ENCODE data around the gene SOCS4.
"Not testable (repeated sequence)": the region's sequence is repeated elsewhere in the genome, so short reads cannot be mapped to it uniquely, and the experiment has no call there.

SOCS4 gene

GRCh38 chr14:55073856-55074255 is 46.8 kb downstream of the SOCS4 start:
- Histone ChIP-seq H3K4me1 (peaks cover 29 to 35% (median 32%) of the 10 kb centered on the region in 10 experiments), H3K27me3 (no peaks in the 10 kb centered on the region), H3K27ac (no peak overlapping the region), H3K4me2 (no peak overlapping the region), H3K36me3 (peaks cover 0 to 18% (median 10%) of the 10 kb centered on the region in 11 experiments; a peak in 12 of 22 replicates), H3K4me3 (no peak overlapping the region), H3K9me3 (replicated peaks in 1 of 11) (no peaks in the 10 kb centered on the region), H3K9ac (no peak overlapping the region), H4K20me1 (peaks cover 0 to 25% (median 5%) of the 10 kb centered on the region in 11 experiments; a peak in 8 of 22 replicates)
- TF ChIP-seq Cebpa-rat (IDR thresholded peaks at IDR 0.05), result no peak

- Histone ChIP-seq H3K27ac (no peak overlapping the region), H3K4me3 (no peak overlapping the region), H4K20me1 (peaks cover 0 to 17% (median 5%) of the 10 kb centered on the region in 11 experiments; a peak in 4 of 22 replicates), H3K36me3 (peaks cover 0 to 10% (median 5%) of the 10 kb centered on the region in 11 experiments; a peak in 12 of 22 replicates), H3K4me2 (no peak overlapping the region), H3K27me3 (no peaks in the 10 kb centered on the region), H3K9ac (no peak overlapping the region), H3K9me3 (replicated peaks in 1 of 11) (no peaks in the 10 kb centered on the region), H3K4me1 (peaks cover 28 to 38% (median 30%) of the 10 kb centered on the region in 10 experiments)
- no peak for TF ChIP-seq Cebpa-rat (IDR thresholded peaks at IDR 0.05)
Measured at GRCh38 chr14:55074662-55075061, 47.6 kb downstream of the SOCS4 start.

DNA sequence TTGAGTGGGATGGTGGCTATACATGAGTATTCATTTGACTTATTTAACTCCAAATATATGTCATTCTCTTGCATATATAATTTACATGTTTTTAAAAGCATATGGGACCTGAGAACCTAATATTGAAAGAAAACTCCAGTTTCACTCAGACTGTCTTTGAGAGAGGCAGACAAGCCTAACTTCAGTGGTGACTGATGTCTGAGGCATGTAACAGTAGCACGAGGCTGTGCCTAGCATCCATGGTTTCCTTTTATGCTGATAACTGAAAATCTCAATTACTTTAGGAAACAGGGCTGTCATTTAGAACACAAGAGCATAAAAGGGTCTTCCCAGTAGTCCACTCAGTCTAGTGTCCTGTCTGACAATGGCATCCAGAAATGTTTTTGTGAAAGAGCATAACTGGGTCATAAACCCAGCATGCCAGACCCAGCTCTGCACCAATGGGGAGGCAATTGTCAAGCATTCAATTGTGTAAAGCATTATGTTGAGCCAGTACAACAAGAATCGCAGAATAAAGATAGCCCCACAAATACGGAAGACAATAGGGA is 48.7 kb downstream of the SOCS4 start:
- Histone ChIP-seq H3K4me3 (no peak overlapping the region), H3K4me2 (no peak overlapping the region), H3K4me1 (peaks cover 17 to 40% (median 20%) of the 10 kb centered on the region in 10 experiments), H3K9ac (no peak overlapping the region), H3K27ac (no peak overlapping the region), H3K9me3 (replicated peaks in 1 of 11) (no peaks in the 10 kb centered on the region), H3K36me3 (no peaks in the 10 kb centered on the region; a peak in 1 of 22 replicates), H3K27me3 (no peaks in the 10 kb centered on the region), H4K20me1 (peaks cover 0 to 10% (median 0%) of the 10 kb centered on the region in 11 experiments; a peak in 3 of 22 replicates)
- TF ChIP-seq Cebpa-rat (IDR thresholded peaks at IDR 0.05), result no peak

DNA sequence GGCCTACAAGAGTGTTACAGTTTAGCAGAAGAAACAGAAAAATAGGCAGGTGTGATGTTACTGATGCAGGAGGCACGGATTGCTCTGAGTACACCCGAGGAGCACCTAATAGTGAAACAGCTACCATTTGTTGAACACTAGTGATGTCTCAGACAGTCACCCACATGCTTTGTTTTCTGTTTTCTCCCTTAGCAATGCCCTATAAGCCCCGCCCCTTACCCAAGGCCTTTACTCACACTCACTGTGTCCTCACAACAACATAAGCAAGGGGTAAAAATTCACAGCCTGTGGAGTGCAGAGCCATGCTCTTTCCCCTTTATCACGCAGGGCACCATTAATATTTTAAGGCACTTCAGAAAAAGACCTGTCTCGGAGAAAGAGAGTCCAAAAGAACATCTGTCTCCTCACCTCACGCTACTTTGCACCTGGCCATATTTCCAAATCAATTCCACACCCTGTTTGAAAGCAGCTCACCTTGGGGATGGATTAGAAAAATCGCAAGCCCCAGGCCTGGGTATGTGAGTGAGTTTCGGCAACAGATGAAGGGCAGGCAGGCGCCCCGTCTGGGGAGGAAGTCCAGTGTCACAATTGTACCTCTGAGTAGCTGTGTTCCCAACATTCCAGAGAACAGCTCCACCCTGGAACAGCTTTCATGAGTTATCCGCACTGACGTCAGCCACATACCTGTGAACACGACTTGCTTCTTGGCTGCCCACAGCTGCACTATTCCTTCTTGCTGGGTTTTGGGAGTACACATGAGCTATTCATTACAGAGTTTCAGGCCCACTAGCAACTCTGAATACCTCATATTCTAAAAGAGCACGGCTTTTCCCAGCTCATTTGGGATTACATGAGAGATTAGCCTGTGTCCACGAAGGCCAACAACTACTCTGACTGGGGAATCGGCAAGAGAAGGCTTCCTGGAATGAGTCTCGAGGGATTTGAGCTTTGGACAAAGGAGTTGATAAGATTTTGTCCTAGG is 50.4 kb downstream of the SOCS4 start:
- Histone ChIP-seq H3K4me2 (no peak overlapping the region), H3K9ac (peak overlapping the region in 1 of 11 experiments; percentile 23; a peak in 1 of 22 replicates), H3K27me3 (no peaks in the 10 kb centered on the region), H3K4me1 (peaks cover 1 to 25% (median 3%) of the 10 kb centered on the region in 10 experiments; a peak in 18 of 20 replicates), H3K4me3 (no peak overlapping the region), H3K27ac (no peak overlapping the region; a peak in 1 of 22 replicates), H4K20me1 (no peaks in the 10 kb centered on the region), H3K9me3 (replicated peaks in 1 of 11) (no peaks in the 10 kb centered on the region), H3K36me3 (no peaks in the 10 kb centered on the region)
- TF ChIP-seq Cebpa-rat (IDR thresholded peaks at IDR 0.05), result no peak

- H3K27me3 ChIP-seq; H4K20me1 ChIP-seq; H3K9me3 ChIP-seq (replicated peaks in 1 of 11); H3K4me3 ChIP-seq; H3K36me3 ChIP-seq: not testable (repeated sequence)
- peak overlapping the region in 1 of 11 experiments; percentile 9; a peak in 1 of 22 replicates for H3K27ac ChIP-seq
- H3K9ac ChIP-seq, result peak overlapping the region in 1 of 11 experiments; percentile 0; a peak in 1 of 22 replicates
- peak overlapping the region in 3 of 11 experiments; percentile 35 to 69 (median 48); a peak in 6 of 22 replicates for H3K4me2 ChIP-seq
- H3K4me1 ChIP-seq, result peaks cover 0 to 30% (median 0%) of the 10 kb centered on the region in 10 experiments; a peak in 6 of 20 replicates
Measured at GRCh38 chr14:55079961-55080360, 52.9 kb downstream of the SOCS4 start.

DNA sequence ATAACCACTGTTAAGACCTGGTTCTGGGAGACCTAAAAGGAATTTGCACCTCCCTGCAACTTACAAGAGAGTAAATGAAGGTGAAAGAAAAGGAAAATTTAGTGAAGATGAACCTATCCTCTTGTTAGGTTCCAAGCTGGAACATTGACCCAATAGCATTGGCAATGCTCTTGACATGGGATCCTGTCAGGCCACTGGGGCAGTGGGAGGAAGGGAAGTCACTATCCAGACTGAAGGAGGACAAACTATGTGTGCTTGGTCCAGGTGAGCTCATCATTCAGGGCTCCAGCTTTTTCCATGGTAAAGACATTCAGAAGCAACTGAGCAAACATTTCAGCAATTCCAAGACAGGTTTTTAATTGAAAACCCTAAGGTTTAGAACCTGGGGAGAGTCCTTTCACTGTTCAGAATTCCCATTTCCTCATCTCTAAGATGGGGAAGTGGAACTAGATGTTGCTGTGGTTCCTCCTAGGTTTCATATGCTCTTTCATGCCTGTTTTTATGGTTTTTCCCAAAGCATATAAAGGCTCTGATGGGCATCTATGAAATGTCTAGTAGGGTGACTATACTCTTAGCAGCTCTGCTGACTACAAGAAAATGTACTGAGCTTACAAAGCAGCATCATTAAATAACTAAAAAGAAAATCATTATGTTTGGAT is 57.5 kb downstream of the SOCS4 start:
- TF ChIP-seq Cebpa-rat (IDR thresholded peaks at IDR 0.05), result no peak
- H3K4me2 ChIP-seq, result peak overlapping the region in 3 of 11 experiments; percentile 19 to 61 (median 55); a peak in 5 of 22 replicates
- H3K9ac ChIP-seq, result no peak overlapping the region
- no peak overlapping the region for H3K4me3 ChIP-seq
- no peaks in the 10 kb centered on the region for H4K20me1 ChIP-seq
- H3K27me3 ChIP-seq, result no peaks in the 10 kb centered on the region
- peaks cover 0 to 6% (median 0%) of the 10 kb centered on the region in 11 experiments; a peak in 5 of 22 replicates for H3K9me3 ChIP-seq (replicated peaks in 1 of 11)
- H3K4me1 ChIP-seq, result peaks cover 0 to 34% (median 0%) of the 10 kb centered on the region in 10 experiments; a peak in 6 of 20 replicates
- H3K27ac ChIP-seq, result no peak overlapping the region
- H3K36me3 ChIP-seq, result no peaks in the 10 kb centered on the region

DNA sequence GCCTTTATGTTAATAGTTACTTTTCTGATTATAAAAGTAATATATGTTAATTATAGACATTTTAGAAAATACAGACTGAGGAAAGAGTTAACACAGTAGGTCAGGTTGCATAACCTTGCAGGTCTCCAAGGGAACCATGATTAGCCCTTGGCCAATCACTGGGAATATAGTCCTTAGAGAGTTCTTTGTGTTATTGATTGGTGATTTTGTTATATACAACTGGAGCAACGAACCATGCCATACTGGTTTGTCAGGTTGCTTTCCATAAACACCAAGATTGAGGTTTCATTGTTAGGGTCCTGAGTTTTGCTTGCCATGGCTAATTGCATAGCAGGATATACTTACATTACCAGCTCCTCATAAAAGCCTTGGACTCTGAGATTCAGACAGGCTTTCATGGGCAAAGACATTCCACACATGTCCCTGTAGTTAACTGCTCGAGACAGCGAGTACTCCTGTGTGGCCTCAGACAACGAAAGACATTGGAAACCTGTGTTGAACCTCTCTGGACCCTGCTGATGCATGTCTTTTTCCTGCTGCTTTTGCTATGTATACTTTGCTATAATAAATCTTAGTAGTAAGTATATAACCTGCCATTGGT is 58.1 kb downstream of the SOCS4 start:
- peak overlapping the region in 3 of 11 experiments; percentile 19 to 61 (median 55); a peak in 5 of 22 replicates for H3K4me2 ChIP-seq
- H3K36me3 ChIP-seq, result no peaks in the 10 kb centered on the region

GRCh38 chr14:55086938-55087337 is 59.9 kb downstream of the SOCS4 start:
- Histone ChIP-seq H4K20me1 (no peaks in the 10 kb centered on the region), H3K9me3 (replicated peaks in 1 of 11) (peaks cover 0 to 6% (median 0%) of the 10 kb centered on the region in 11 experiments; a peak in 5 of 22 replicates), H3K36me3 (no peaks in the 10 kb centered on the region), H3K9ac (no peak overlapping the region), H3K4me2 (no peak overlapping the region), H3K27ac (no peak overlapping the region), H3K4me3 (no peak overlapping the region), H3K4me1 (peaks cover 0 to 36% (median 0%) of the 10 kb centered on the region in 10 experiments; a peak in 6 of 20 replicates), H3K27me3 (no peaks in the 10 kb centered on the region)
- no peak for TF ChIP-seq Cebpa-rat (IDR thresholded peaks at IDR 0.05)

More for the DNA sequence above, 58.1 kb downstream of the SOCS4 start:
- Histone ChIP-seq H3K4me3 (no peak overlapping the region), H4K20me1 (no peaks in the 10 kb centered on the region), H3K9ac (no peak overlapping the region), H3K27me3 (no peaks in the 10 kb centered on the region), H3K27ac (no peak overlapping the region), H3K9me3 (replicated peaks in 1 of 11) (peaks cover 0 to 6% (median 0%) of the 10 kb centered on the region in 11 experiments; a peak in 5 of 22 replicates), H3K4me1 (peaks cover 0 to 32% (median 0%) of the 10 kb centered on the region in 10 experiments; a peak in 6 of 20 replicates)
- no peak for TF ChIP-seq Cebpa-rat (IDR thresholded peaks at IDR 0.05)

Measured in BLaER1 treated with 17β-estradiol and CSF1 and Interleukin-3, amounts not matched to agents 10 nM and 100 nM (cell line).